SJSA1 (cell line): ENCODE results near the gene TBC1D10B. TPM values are rescaled to one million over a fixed set of nuclear protein-coding genes. Genes with fewer than 3 reads are reported as not detected.

ENCODE experiments used
- DNase-seq, 2 experiments: peaks; one replicate each; pipeline ENCODE4 v3.0.0-alpha.2; 2015 to 2020; ENCODE audit warnings: low spot score in 2 of 2, low read depth in 1 of 2
- H3K27ac ChIP-seq: fragments of 250-450 bp; sonication (Bioruptor Pico); 2 replicates; pipeline ENCODE4 v1.5.1; 2020; ENCODE audit warnings: mild to moderate bottlenecking, moderate library complexity
- H3K27me3 ChIP-seq: fragments of 250-450 bp; sonication (Bioruptor Pico); replicated peaks from 2 replicates; pipeline ENCODE4 v1.5.1; 2020; ENCODE audit warnings: mild to moderate bottlenecking, moderate library complexity
- H3K36me3 ChIP-seq: fragments of 250-450 bp; sonication (Bioruptor Pico); 2 replicates; pipeline ENCODE4 v1.5.1; 2020; ENCODE audit warnings: mild to moderate bottlenecking
- H3K4me1 ChIP-seq: fragments of 250-450 bp; sonication (Bioruptor Pico); replicated peaks from 2 replicates; pipeline ENCODE4 v1.6.1; 2021; ENCODE audit warnings: mild to moderate bottlenecking
- H3K4me3 ChIP-seq: fragments of 250-450 bp; sonication (Bioruptor Pico); 2 replicates; pipeline ENCODE4 v1.5.1; 2020; ENCODE audit warnings: mild to moderate bottlenecking
- H3K9me3 ChIP-seq: fragments of 250-450 bp; sonication (Bioruptor Pico); replicated peaks from 2 replicates; pipeline ENCODE4 v1.5.1; 2020; ENCODE audit warnings: mild to moderate bottlenecking
- total RNA-seq: library from RNA; depleted of rRNA; stranded (reverse); fragments of >200 nt; shearing (Covaris generic); gene quantifications from 2 replicates; pipeline ENCODE4 v1.2.3, GENCODE V29; 2014

The TBC1D10B gene
- total RNA-seq, 1 experiment from 2014 or later = 42.5 TPM

- peaks cover 12% of the 10 kb centered on the region for H3K36me3 ChIP-seq
- no peaks in the 10 kb centered on the region for H3K9me3 ChIP-seq
- no peak overlapping the region for H3K4me3 ChIP-seq
- no peaks in the 10 kb centered on the region for H3K27me3 ChIP-seq
- no peak overlapping the region for H3K27ac ChIP-seq
- no peak for DNase-seq
- peaks cover 30% of the 10 kb centered on the region for H3K4me1 ChIP-seq
Observed at GRCh38 chr16:30372725-30373124, 2.4 kb upstream of the TBC1D10B start.

GRCh38 chr16:30372038-30372712, 1.9 kb upstream of the TBC1D10B start:
- Histone ChIP-seq H3K27ac (no peak overlapping the region), H3K36me3 (peaks cover 16% of the 10 kb centered on the region), H3K27me3 (no peaks in the 10 kb centered on the region), H3K4me3 (no peak overlapping the region), H3K9me3 (no peaks in the 10 kb centered on the region), H3K4me1 (peaks cover 30% of the 10 kb centered on the region)
- DNase-seq = no peak

GRCh38 chr16:30371248-30371816, 1.0 kb upstream of the TBC1D10B start:
- Histone ChIP-seq H3K27ac (peak overlapping the region; percentile 40), H3K4me1 (peaks cover 25% of the 10 kb centered on the region), H3K4me3 (peak overlapping the region; percentile 29), H3K27me3 (no peaks in the 10 kb centered on the region), H3K9me3 (no peaks in the 10 kb centered on the region), H3K36me3 (peaks cover 24% of the 10 kb centered on the region)
- no peak for DNase-seq

- DNase-seq = no peak
- peaks cover 37% of the 10 kb centered on the region for H3K36me3 ChIP-seq
- H3K4me3 ChIP-seq = peak overlapping the region; percentile 74
- H3K4me1 ChIP-seq = peaks cover 25% of the 10 kb centered on the region
- H3K9me3 ChIP-seq = no peaks in the 10 kb centered on the region
- no peaks in the 10 kb centered on the region for H3K27me3 ChIP-seq
- H3K27ac ChIP-seq = no peak overlapping the region
Observed at GRCh38 chr16:30369938-30370455, 297 bp downstream of the TBC1D10B start.

GRCh38 chr16:30369091-30369937, 980 bp downstream of the TBC1D10B start:
- H3K36me3 ChIP-seq = peaks cover 43% of the 10 kb centered on the region
- no peak overlapping the region for H3K27ac ChIP-seq
- H3K4me1 ChIP-seq = peaks cover 25% of the 10 kb centered on the region
- H3K27me3 ChIP-seq = no peaks in the 10 kb centered on the region
- peak overlapping the region; percentile 74 for H3K4me3 ChIP-seq
- H3K9me3 ChIP-seq = no peaks in the 10 kb centered on the region
- peak in 1 of 2 experiments; percentile 29 for DNase-seq

- DNase-seq = no peak
- peaks cover 25% of the 10 kb centered on the region for H3K4me1 ChIP-seq
- H3K27ac ChIP-seq = no peak overlapping the region
- no peaks in the 10 kb centered on the region for H3K9me3 ChIP-seq
- peaks cover 46% of the 10 kb centered on the region for H3K36me3 ChIP-seq
- peak overlapping the region; percentile 74 for H3K4me3 ChIP-seq
- H3K27me3 ChIP-seq = no peaks in the 10 kb centered on the region
Observed at GRCh38 chr16:30368792-30369090, 1.6 kb downstream of the TBC1D10B start.

- peak in 1 of 2 experiments; percentile 31 for DNase-seq
- Histone ChIP-seq H3K27me3 (no peaks in the 10 kb centered on the region), H3K27ac (no peak overlapping the region), H3K4me1 (peaks cover 25% of the 10 kb centered on the region), H3K9me3 (no peaks in the 10 kb centered on the region), H3K36me3 (peaks cover 51% of the 10 kb centered on the region), H3K4me3 (peak overlapping the region; percentile 74)
Observed at GRCh38 chr16:30368122-30368791, 2.0 kb downstream of the TBC1D10B start.

- Histone ChIP-seq H3K27ac (no peak overlapping the region), H3K27me3 (no peaks in the 10 kb centered on the region), H3K4me3 (peak overlapping the region; percentile 74), H3K36me3 (peaks cover 59% of the 10 kb centered on the region), H3K4me1 (peaks cover 25% of the 10 kb centered on the region), H3K9me3 (no peaks in the 10 kb centered on the region)
- no peak for DNase-seq
Observed at GRCh38 chr16:30367349-30368009, 2.8 kb downstream of the TBC1D10B start.

GRCh38 chr16:30366511-30366910, 3.8 kb downstream of the TBC1D10B start:
- Histone ChIP-seq H3K36me3 (peaks cover 65% of the 10 kb centered on the region), H3K4me1 (peaks cover 24% of the 10 kb centered on the region), H3K4me3 (no peak overlapping the region), H3K9me3 (no peaks in the 10 kb centered on the region), H3K27me3 (no peaks in the 10 kb centered on the region), H3K27ac (no peak overlapping the region)
- DNase-seq = no peak

GRCh38 chr16:30365200-30365599, 5.1 kb downstream of the TBC1D10B start:
- no peaks in the 10 kb centered on the region for H3K27me3 ChIP-seq
- peaks cover 19% of the 10 kb centered on the region for H3K4me1 ChIP-seq
- H3K4me3 ChIP-seq = no peak overlapping the region
- H3K36me3 ChIP-seq = peaks cover 78% of the 10 kb centered on the region
- H3K9me3 ChIP-seq = no peaks in the 10 kb centered on the region
- DNase-seq = no peak
- H3K27ac ChIP-seq = no peak overlapping the region

- H3K27ac ChIP-seq = no peak overlapping the region
- no peak overlapping the region for H3K4me3 ChIP-seq
- peaks cover 92% of the 10 kb centered on the region for H3K36me3 ChIP-seq
- DNase-seq = no peak
- H3K9me3 ChIP-seq = no peaks in the 10 kb centered on the region
- no peaks in the 10 kb centered on the region for H3K27me3 ChIP-seq
- peaks cover 7% of the 10 kb centered on the region for H3K4me1 ChIP-seq
Observed at GRCh38 chr16:30361180-30361579, 9.1 kb downstream of the TBC1D10B start.

- peaks cover 16% of the 10 kb centered on the region for H3K4me1 ChIP-seq
- peaks cover 85% of the 10 kb centered on the region for H3K36me3 ChIP-seq
- H3K27ac ChIP-seq = no peak overlapping the region
- no peaks in the 10 kb centered on the region for H3K9me3 ChIP-seq
- DNase-seq = no peak
- H3K27me3 ChIP-seq = no peaks in the 10 kb centered on the region
- no peak overlapping the region for H3K4me3 ChIP-seq
Observed at GRCh38 chr16:30359871-30360170, 10.5 kb downstream of the TBC1D10B start.
